A673 (cell line): Measurements from ENCODE around the gene HAVCR2. TPM values are rescaled to one million over a fixed set of nuclear protein-coding genes. Genes with fewer than 3 reads are reported as not detected.

ENCODE experiments used
- BruUV-seq: library from RNA; stranded (reverse); fragments of 400-500 nt; replicated peaks from 2 replicates; lab custom pipeline; 2021; lab: Mats Ljungman, UMichigan
- CTCF ChIA-PET: fragments of 300-600 bp; sonication (Branson Sonifier 250); formaldehyde crosslinking; loops from one replicate; lab custom pipeline; 2022; ENCODE audit warnings: antibody characterized with exemption; lab: Charles Lee
- POLR2A ChIA-PET: fragments of 300-600 bp; sonication (Branson Sonifier 250); formaldehyde crosslinking; loops from one replicate; lab custom pipeline; 2022; ENCODE audit warnings: antibody characterized with exemption; ENCODE audit not compliant: low non-redundant PET; lab: Charles Lee
- DNase-seq: peaks from one replicate; pipeline ENCODE4 v3.0.0-alpha.2; 2015; ENCODE audit warnings: low spot score
- H3K27ac ChIP-seq: fragments of 200-600 bp; sonication (generic); 2 replicates; pipeline ENCODE4 v1.5.1; 2016; ENCODE audit warnings: mixed run types, low read depth, mild to moderate bottlenecking, mixed read lengths, antibody characterized with exemption, low read length; ENCODE audit not compliant: poor library complexity, severe bottlenecking
- H3K27me3 ChIP-seq: fragments of 200-600 bp; sonication (generic); replicated peaks from 2 replicates; pipeline ENCODE4 v1.6.1; 2017; ENCODE audit warnings: mixed run types, low read depth, mild to moderate bottlenecking, mixed read lengths, antibody characterized with exemption, low read length; ENCODE audit not compliant: insufficient read depth, poor library complexity
- H3K36me3 ChIP-seq: fragments of 200-600 bp; sonication (generic); 2 replicates; pipeline ENCODE4 v1.6.1; 2016; ENCODE audit warnings: mixed run types, mild to moderate bottlenecking, mixed read lengths, antibody characterized with exemption, low read length; ENCODE audit not compliant: insufficient read depth, poor library complexity, severe bottlenecking
- H3K4me1 ChIP-seq: fragments of 200-600 bp; sonication (generic); 2 replicates; pipeline ENCODE4 v1.6.1; 2017; ENCODE audit warnings: mixed run types, mild to moderate bottlenecking, mixed read lengths, antibody characterized with exemption, low read length; ENCODE audit not compliant: insufficient read depth, poor library complexity, severe bottlenecking
- H3K4me3 ChIP-seq: fragments of 200-600 bp; sonication (generic); 2 replicates; pipeline ENCODE4 v1.5.1; 2016; ENCODE audit warnings: low read depth, mixed run types, mild to moderate bottlenecking, mixed read lengths, low read length; ENCODE audit not compliant: poor library complexity, severe bottlenecking
- H3K9me3 ChIP-seq: fragments of 200-600 bp; sonication (generic); 2 replicates; pipeline ENCODE4 v1.6.1; 2016; ENCODE audit warnings: mixed run types, low read depth, mild to moderate bottlenecking, mixed read lengths, antibody characterized with exemption, low read length; ENCODE audit not compliant: poor library complexity, severe bottlenecking
- CTCF ChIP-seq: fragments of 300-800, 200-600 bp; sonication (generic); conservative IDR thresholded peaks from 2 replicates; pipeline ENCODE4 v1.5.1; 2017; ENCODE audit warnings: low read depth, mild to moderate bottlenecking, antibody characterized with exemption, low read length, moderate library complexity, mixed read lengths
- EZH2 ChIP-seq: fragments of 200-600 bp; sonication (generic); IDR thresholded peaks from 2 replicates; pipeline ENCODE4 v1.6.1; 2017; ENCODE audit warnings: borderline replicate concordance, low read depth, mild to moderate bottlenecking, mixed read lengths, antibody characterized with exemption, low read length; ENCODE audit not compliant: poor library complexity, severe bottlenecking
- intact Hi-C: fragments of 100-400 bp; cut with micrococcal nuclease; formaldehyde crosslinking; loops from one replicate; pipeline ENCODE4 v1.10.0; 2022; ENCODE audit not compliant: unreplicated experiment
- total RNA-seq: library from RNA; stranded (reverse); gene quantifications from 2 replicates; pipeline ENCODE4 v1.2.3, GENCODE V29; 2021

HAVCR2 gene
- total RNA-seq, 1 experiment from 2014 or later: 0.19 TPM

- POLR2A ChIA-PET: no interaction called here
- Histone ChIP-seq H3K9me3 (no peaks in the 10 kb centered on the region), H3K4me3 (no peak overlapping the region), H3K27ac (no peak overlapping the region), H3K27me3 (no peaks in the 10 kb centered on the region), H3K36me3 (no peaks in the 10 kb centered on the region), H3K4me1 (no peaks in the 10 kb centered on the region)
- intact Hi-C loops: no loop called here
- TF ChIP-seq EZH2 (no peak), CTCF (no peak)
- CTCF ChIA-PET: no interaction called here
- DNase-seq: no peak
- no TSS peak for BruUV-seq
Observed at GRCh38 chr5:157150995-157151394, 42.2 kb upstream of the HAVCR2 start.

GRCh38 chr5:157148734-157149615, 40.1 kb upstream of the HAVCR2 start:
- POLR2A ChIA-PET: no interaction called here
- BruUV-seq: no TSS peak
- H3K36me3 ChIP-seq: no peaks in the 10 kb centered on the region
- peak; percentile 71 for DNase-seq
- H3K9me3 ChIP-seq: no peaks in the 10 kb centered on the region
- H3K27me3 ChIP-seq: no peaks in the 10 kb centered on the region
- intact Hi-C loops: loop anchor here (2.0 to 10.0 kb wide), 2 partner anchors 164 to 326 kb away; no protein-coding TSS in a partner anchor
- H3K4me3 ChIP-seq: no peak overlapping the region
- TF ChIP-seq CTCF (peak; percentile 80), EZH2 (no peak)
- peaks cover under 1% of the 10 kb centered on the region for H3K4me1 ChIP-seq
- CTCF ChIA-PET: no interaction called here
- H3K27ac ChIP-seq: no peak overlapping the region

DNA sequence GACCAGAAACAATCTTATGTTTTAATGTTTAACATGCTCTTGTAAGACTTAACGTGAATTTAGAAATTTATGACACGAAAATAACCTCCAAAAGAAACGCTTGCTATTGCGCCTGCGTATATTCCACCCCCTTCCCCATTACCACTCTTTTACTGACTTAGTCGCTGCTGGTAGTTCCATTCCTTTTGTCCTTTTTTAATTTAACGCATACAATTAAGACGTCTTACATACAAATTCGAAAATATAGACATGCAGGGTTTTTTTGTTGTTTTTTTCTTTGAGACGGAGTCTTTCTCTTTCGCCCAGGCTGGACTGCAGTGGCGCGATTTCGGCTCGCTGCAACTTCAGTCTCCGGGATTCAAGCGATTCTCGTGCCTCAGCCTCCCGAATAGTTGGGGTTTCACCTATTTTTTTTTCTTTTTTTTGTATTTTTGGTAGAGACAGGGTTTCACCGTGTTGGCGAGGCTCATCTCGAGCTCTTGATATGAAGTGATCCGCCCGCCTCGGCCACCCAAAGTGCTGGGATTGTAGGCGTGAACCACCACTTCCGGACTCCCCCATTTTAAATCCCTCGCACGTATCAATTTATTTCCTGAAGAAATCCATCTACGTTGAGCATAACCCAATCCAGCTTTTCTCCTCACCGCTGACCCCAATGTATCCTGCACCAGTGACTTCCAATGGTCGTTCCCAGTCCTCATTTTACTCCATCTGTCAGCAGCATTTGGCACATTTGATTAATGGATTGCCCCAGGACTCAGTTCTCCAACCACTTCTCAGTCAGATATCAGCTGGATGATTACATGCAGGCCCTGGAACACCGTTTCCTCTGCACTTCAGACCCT, 34.5 kb upstream of the HAVCR2 start:
- Histone ChIP-seq H3K27me3 (no peaks in the 10 kb centered on the region), H3K4me3 (peak overlapping the region; percentile 64), H3K9me3 (no peaks in the 10 kb centered on the region), H3K36me3 (peaks cover 9% of the 10 kb centered on the region), H3K4me1 (peaks cover 5% of the 10 kb centered on the region), H3K27ac (peak overlapping the region; percentile 86)
- TSS peak; percentile 100 for BruUV-seq
- intact Hi-C loops: loop anchor here (10.0 kb wide), 1 partner anchor 331 kb away; no protein-coding TSS in a partner anchor
- DNase-seq: peak; percentile 40
- ChIA-PET CTCF (interaction anchor here (1.8 kb wide), 1 partner anchor 11 kb away, joined by 8 read pairs; no protein-coding TSS in a partner anchor), POLR2A (no interaction called here)
- TF ChIP-seq CTCF (no peak), EZH2 (no peak)
